Measurements from ENCODE around the gene ZNF296. TPM values are rescaled to one million over a fixed set of nuclear protein-coding genes. Genes with fewer than 3 reads are reported as not detected.
A peak's percentile ranks its signal among the peaks of the same experiment; 100 is the strongest.

The ZNF296 gene
- total and polyA plus RNA-seq, 11 donors, result 0.16 to 1.2 (median 0.36) TPM; not detected in 2

DNA sequence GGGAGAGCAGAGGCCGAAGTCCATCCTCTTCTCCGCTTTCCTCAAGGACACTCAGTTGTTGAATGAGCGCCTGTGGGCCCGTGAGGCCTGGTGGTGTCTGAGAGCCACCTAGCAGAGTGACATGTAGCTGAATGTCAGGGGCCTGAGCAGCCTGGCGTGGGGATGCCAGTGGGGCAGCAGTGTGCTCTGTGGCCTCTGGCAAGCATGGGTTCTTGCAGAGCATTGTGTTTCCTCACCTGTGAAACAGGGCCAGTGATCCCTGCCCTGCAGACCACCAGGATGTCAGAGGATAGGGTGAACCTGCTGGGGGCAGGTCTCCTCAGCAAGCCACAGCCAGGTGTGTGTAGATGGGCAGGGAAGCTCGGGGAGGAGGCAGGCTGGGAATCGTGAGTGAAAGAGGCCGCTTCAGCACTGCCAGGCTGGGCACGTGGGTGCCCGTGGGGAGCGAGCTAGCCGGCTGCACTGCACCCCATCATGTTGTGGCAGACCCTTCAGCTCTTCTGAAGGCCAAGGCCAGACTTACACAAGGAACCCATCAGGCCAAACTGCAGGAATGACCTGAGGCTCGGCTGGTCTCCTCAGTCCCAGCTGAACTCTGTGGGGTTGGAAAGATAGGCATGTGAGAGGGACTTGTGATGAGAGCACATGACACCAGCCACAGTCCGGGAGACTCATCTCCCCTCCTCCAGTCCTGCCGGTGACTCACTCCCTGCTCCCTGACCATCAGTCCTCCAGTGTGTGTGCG, 21.7 kb upstream of the ZNF296 start:
- Histone ChIP-seq H3K36me3 (no peaks in the 10 kb centered on the region), H3K27me3 (no peaks in the 10 kb centered on the region), H3K9me3 (no peaks in the 10 kb centered on the region), H3K4me1 (peaks cover 13 to 89% (median 72%) of the 10 kb centered on the region in 12 donors), H3K4me3 (no peak overlapping the region), H3K27ac (peak overlapping the region in 9 of 12 donors; percentile 14 to 75 (median 57))
- 47 to 61% (median 57%) methylated on average over 9 to 16 of the region's 16 CpGs for WGBS, 4 donors
- ATAC-seq (peak; percentile 48 to 78 (median 71)), DNase-seq (peak in 2 of 5 donors; percentile 56 to 78)
- TF ChIP-seq, protein P1, sequence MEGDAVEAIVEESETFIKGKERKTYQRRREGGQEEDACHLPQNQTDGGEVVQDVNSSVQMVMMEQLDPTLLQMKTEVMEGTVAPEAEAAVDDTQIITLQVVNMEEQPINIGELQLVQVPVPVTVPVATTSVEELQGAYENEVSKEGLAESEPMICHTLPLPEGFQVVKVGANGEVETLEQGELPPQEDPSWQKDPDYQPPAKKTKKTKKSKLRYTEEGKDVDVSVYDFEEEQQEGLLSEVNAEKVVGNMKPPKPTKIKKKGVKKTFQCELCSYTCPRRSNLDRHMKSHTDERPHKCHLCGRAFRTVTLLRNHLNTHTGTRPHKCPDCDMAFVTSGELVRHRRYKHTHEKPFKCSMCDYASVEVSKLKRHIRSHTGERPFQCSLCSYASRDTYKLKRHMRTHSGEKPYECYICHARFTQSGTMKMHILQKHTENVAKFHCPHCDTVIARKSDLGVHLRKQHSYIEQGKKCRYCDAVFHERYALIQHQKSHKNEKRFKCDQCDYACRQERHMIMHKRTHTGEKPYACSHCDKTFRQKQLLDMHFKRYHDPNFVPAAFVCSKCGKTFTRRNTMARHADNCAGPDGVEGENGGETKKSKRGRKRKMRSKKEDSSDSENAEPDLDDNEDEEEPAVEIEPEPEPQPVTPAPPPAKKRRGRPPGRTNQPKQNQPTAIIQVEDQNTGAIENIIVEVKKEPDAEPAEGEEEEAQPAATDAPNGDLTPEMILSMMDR (IDR thresholded peaks at IDR 0.05), result no peak
- TF ChIP-seq POLR2A (IDR thresholded peaks at IDR 0.05), result no peak
- intact Hi-C loops (cut with DNase I), result loop anchor here in 1 of 10 donors (10.0 kb wide), 1 partner anchor 77 kb away; the partner anchor contains the start of genes BLOC1S3 and TRAPPC6A

GRCh38 chr19:45097450-45097775, 21.1 kb upstream of the ZNF296 start:
- intact Hi-C loops (cut with DNase I), result loop anchor here in 1 of 10 donors (10.0 kb wide), 1 partner anchor 77 kb away; the partner anchor contains the start of genes BLOC1S3 and TRAPPC6A
- DNase-seq (no peak), ATAC-seq (no peak)

GRCh38 chr19:45096700-45097099, 20.4 kb upstream of the ZNF296 start:
- Histone ChIP-seq H3K27ac (no peak overlapping the region), H3K4me3 (no peak overlapping the region), H3K4me1 (peaks cover 13 to 88% (median 66%) of the 10 kb centered on the region in 12 donors), H3K27me3 (no peaks in the 10 kb centered on the region), H3K9me3 (no peaks in the 10 kb centered on the region), H3K36me3 (no peaks in the 10 kb centered on the region)
- 85 to 94% (median 87%) methylated on average over 7 of the region's 7 CpGs for WGBS, 4 donors
- ATAC-seq (no peak), DNase-seq (no peak)
- intact Hi-C loops (cut with DNase I), result loop anchor here in 1 of 10 donors (10.0 kb wide), 1 partner anchor 78 kb away; the partner anchor contains the start of genes BLOC1S3 and TRAPPC6A
- TF ChIP-seq, protein P1 (IDR thresholded peaks at IDR 0.05), result no peak
- no peak for TF ChIP-seq POLR2A (IDR thresholded peaks at IDR 0.05)

More at GRCh38 chr19:45097450-45097775, 21.1 kb upstream of the ZNF296 start:
- H3K27me3 ChIP-seq, result no peaks in the 10 kb centered on the region
- H3K27ac ChIP-seq, result peak overlapping the region in 4 of 12 donors; percentile 14 to 75 (median 66)
- whole genome bisulfite sequencing, 4 donors, result 83 to 86% (median 85%) methylated on average over 7 of the region's 7 CpGs
- no peaks in the 10 kb centered on the region for H3K36me3 ChIP-seq
- peaks cover 13 to 85% (median 68%) of the 10 kb centered on the region in 12 donors for H3K4me1 ChIP-seq
- H3K9me3 ChIP-seq, result no peaks in the 10 kb centered on the region
- no peak overlapping the region for H3K4me3 ChIP-seq
- TF ChIP-seq POLR2A (IDR thresholded peaks at IDR 0.05), result no peak
- TF ChIP-seq, protein P1 (IDR thresholded peaks at IDR 0.05), result no peak
